GM18517 (cell line): Measurements from ENCODE around the gene FILIP1L.

ENCODE experiments used
- ATAC-seq: cut with Tn5 transposase; IDR thresholded peaks from one replicate; pipeline ENCODE4 v1.9.1; 2021; ENCODE audit warnings: mild to moderate bottlenecking, moderate library complexity; ENCODE audit not compliant: unreplicated experiment

Gene FILIP1L

GRCh38 chr3:100114413-100115030, at the start of gene FILIP1L:
Gene FILIP1L, minus strand, starts transcription at chr3:100114501.
- ATAC-seq: no peak

DNA sequence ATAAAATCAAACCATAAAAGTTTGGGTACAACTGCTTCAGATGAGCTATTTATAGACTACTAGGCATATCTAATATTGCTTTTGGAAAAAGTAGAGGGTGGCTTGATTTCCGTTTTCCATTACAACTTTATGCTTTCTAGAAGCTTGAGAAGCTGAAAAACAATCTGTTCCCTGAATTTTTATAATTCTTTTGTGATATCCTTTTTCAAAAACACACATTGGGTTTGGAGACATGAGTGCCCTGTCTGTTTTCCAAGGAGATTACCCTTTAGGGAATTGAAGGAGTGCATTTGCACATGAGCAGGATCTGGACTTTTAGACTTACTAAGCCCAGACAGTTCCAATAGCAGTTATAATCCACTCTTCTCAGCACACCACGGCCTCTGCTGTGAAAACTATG, 49.5 kb upstream of the FILIP1L start:
- ATAC-seq: no peak

DNA sequence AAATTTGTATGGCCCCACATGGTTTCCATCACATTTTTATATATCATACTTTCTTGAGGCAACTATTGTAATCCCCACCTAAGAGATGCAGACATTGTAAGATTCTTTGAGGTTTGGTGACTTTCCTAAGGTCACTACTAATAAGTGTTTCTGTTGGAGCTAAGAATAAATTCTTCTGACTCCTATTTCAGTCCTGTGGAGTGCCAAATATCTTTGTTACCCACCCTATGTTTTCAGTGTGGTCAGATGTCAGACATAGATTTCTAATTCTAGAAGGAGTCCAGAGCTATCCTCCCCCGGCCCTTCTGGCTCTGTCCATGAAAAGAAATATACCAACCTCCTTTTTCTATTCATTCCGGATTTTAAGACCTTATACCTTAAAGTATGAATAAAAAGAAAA, 46.2 kb upstream of the FILIP1L start:
- no peak for ATAC-seq

GRCh38 chr3:100159331-100160153, 45.2 kb upstream of the FILIP1L start:
- ATAC-seq: no peak

GRCh38 chr3:100158918-100159330, 44.6 kb upstream of the FILIP1L start:
- ATAC-seq: no peak

DNA sequence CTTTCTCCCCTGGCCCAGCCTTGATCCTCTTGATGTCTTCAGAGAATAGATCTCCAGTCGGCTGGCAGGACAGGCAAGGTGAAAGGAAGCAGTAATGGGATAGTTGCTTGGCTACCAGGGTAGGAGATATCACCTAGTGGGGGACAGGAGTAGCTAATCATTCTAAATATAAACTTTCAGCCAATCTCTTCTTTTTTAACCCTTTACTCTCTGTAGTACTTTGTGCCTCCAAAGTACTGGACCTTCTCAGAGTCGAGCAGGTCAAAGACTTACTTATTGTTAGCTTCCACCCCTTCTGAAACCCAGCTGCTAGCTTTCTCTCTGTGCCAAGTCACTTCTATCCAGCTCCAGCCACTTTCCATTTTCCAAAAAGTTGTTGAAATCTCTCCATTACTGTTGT, 43.4 kb upstream of the FILIP1L start:
- no peak for ATAC-seq

DNA sequence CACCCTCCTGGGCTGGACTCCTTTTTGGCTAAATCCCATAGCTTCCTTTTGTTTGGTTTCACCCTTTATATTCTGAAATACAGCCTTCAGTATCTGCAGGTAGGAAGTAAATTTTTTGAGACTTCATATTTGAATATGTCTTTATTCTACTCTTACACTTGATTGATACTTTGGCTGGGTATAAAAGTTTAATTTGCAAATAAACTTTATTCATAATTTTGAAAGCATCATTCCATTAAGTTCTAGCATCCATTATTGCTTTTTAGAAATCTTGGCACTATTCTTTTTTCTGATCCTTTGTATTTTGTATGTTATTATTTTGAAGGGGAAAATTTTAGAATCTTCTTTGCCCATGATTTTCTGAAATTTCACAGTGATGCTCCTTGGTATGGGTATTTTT, 41.3 kb upstream of the FILIP1L start:
- ATAC-seq: no peak

DNA sequence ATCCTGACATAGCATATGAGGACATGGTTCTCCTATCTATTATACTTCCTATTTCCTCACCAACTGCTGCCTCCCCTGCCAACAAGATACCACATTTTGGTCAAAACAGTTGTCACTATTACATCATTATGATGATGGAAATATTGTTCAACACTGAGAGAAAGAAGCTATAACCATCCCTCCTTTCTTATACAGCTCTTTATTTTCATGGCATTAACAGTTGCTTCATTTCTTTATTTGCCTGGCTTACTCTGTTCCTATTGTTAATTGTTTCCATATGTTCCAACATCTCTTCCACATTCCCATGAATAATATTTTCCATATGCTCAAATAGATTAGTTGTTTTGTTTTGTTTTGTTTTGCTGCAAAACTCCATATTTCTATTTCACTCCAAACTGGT, 40.8 kb upstream of the FILIP1L start:
- no peak for ATAC-seq

- ATAC-seq: no peak
These were observed 39.9 kb upstream of the FILIP1L start for GRCh38 chr3:100154171-100154570.

- ATAC-seq: no peak
These were observed 36.9 kb upstream of the FILIP1L start for GRCh38 chr3:100151024-100151707.

- no peak for ATAC-seq
These were observed 36.2 kb upstream of the FILIP1L start for GRCh38 chr3:100150473-100150872.

- no peak for ATAC-seq
These were observed 35.6 kb upstream of the FILIP1L start for GRCh38 chr3:100149713-100150415.

- ATAC-seq: no peak
These were observed 34.8 kb upstream of the FILIP1L start for GRCh38 chr3:100149130-100149529.

DNA sequence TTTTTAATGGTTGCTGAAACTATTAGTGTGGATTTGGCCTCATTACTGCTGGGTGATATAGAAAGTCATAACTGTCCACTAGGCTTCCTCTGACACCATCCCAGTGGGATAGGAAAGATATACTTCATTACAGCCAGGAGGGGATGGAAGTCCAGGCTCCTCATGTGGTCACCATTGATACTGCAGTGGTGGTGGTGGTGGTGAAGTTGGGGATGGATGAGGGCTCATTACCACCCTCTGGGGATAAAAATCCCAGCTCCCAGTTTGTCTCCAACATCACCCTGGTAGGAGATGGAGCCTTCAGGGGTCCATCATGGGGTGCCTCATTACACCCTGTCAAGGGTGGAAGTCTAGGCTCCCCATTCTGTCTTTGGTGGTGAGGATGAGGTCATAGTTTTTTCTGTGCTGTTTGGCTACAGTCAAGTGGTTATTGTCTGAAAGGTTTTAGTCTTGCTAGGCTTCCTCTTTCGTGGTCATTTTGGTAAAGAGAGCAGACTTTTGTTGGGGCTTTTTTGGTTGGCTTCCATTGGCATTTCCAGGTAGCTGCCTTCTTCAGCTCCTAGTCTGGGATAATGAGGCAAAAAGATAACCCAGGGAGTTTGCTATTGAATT, 30.1 kb upstream of the FILIP1L start:
- peak; percentile 72 for ATAC-seq

DNA sequence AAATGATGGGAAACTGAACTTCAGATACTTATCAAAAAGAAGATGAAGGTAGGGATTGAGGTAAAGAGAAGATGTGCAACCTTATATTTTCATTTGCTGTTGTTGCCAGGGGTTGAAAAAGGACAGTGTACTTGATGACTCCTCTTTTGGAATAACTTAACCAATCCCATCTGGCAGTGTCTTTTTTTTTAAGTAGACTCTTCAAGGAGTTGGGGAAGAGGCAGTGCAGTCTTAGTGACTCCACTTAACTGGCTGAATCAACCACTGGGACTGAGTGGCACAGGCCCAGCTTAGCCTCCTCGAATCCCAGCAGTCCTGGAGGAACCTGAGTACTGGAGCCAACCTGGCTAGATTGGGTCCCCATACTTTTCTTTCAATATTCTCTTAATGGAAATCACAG, 27.3 kb upstream of the FILIP1L start:
- ATAC-seq: no peak

DNA sequence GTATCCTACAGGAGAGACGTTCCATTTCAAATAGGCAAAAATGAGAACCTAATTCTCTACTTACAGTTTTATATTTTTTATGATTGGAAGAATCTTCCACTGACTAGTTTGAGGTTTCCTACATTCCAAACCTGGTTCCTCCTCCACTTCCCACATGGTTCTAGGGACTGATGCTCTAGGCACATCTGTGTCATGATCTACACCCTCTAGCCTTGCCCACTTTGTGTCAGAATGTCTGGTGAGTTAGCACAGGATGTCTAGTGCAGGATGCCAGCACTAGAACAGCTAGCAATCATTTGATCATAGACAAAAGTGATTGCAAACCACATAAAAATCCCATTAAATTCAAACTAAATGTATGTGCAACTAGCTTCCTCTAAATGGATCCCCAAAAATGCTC, 26.7 kb upstream of the FILIP1L start:
- ATAC-seq: no peak

DNA sequence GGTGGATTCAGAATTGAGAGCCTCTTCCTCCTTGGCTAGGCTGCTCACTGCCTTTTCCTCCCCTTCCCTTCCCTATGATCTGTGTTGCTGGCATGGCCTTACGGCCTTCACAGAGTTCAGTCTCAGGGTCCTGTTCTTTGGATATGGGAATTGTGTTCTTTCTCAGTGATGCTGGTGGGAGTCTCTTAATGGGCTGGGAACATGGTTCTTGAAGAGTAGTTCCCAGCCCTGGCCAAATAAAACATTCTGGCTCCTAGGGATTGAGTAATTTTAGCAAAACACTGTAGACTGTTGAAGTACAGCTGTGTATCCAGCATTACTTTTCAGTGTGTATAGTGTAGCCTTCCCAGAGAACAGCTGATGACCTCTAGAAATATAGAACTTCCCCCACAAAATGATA, 22.6 kb upstream of the FILIP1L start:
- no peak for ATAC-seq

GRCh38 chr3:100131241-100131640, 16.9 kb upstream of the FILIP1L start:
- ATAC-seq: no peak

DNA sequence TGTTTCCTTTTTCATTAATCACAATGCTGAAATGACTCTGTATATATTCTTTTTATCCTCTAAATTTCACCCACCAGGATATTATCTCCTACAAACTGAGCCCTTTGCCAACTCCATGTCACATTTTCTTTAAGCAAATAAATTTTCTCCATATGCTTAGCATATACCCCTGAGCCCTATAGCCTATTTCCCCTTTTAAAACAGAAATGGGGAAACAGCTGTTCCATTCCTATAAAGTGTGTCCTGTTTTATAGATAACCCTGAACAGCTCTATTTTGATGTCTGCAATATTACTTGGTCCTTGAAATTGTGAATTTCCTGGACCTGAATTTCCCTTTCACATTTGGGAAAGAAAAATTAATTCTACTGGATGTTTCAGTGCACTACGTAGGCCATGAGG, 15.6 kb upstream of the FILIP1L start:
- ATAC-seq: no peak

GRCh38 chr3:100128565-100128964, 14.3 kb upstream of the FILIP1L start:
- no peak for ATAC-seq

DNA sequence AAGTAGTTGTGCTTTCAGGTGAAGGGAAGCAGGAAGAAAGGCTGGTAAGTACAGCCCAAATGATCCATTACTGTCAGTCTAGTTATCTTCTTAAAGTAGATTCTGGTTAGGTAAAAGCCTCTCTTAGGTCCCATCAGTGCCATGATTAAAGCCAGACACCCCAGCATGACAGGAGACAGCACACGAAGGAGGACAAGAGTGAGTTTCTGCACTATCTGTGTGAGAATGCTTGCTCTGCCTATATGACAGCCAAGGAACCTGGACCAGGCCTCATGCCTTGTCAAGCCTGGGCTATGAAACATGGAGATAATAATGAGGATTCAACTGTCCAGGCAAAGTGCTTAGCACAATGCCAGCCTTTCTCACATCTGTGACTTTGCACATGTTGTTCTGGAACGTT, 13.5 kb upstream of the FILIP1L start:
- ATAC-seq: no peak
